ENCODE measurements around the gene CROCC2.

DNA sequence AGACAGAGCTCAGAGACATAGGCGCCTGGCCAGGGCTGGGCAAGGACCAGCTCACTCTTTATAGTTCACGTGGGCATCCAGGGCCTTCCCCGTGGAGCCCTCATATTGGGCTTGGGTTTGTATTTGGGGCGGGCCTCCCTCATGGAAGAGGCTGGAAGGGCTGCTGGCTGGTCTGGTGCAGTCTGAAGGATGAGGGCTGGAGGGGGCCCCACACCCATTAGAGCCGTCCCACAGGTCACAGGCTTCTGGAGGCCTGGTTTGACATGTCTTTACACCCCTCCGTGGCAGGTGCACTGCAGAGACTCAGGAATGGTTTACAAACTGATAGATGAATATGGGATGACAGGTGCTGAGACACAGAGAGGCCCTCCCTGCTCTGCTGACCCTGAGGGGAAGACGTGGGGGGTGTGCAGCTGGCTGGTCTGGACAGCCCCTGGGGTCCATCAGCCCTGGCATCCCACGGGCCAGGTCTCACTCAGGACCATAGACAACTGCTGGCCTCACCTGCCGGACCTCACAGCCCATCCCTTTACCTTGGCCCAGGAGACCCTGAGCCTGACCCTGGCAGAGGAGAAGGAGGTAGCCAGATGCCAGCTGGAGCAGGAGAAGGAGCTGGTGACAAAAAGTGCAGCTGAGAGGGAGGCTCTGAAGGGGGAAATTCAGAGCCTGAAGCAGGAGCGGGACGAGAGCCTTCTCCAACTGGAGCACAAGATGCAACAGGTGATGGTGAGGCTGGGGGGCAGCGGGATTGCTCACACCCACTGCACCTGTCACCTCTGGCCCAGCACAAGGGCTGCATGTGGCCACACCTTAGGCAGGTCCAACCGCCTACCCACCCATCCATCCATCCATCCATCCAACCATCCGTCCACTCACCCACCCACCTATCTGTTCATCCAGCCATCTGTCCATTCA, 43.9 kb downstream of the CROCC2 start:
- TF ChIP-seq, protein P1, sequence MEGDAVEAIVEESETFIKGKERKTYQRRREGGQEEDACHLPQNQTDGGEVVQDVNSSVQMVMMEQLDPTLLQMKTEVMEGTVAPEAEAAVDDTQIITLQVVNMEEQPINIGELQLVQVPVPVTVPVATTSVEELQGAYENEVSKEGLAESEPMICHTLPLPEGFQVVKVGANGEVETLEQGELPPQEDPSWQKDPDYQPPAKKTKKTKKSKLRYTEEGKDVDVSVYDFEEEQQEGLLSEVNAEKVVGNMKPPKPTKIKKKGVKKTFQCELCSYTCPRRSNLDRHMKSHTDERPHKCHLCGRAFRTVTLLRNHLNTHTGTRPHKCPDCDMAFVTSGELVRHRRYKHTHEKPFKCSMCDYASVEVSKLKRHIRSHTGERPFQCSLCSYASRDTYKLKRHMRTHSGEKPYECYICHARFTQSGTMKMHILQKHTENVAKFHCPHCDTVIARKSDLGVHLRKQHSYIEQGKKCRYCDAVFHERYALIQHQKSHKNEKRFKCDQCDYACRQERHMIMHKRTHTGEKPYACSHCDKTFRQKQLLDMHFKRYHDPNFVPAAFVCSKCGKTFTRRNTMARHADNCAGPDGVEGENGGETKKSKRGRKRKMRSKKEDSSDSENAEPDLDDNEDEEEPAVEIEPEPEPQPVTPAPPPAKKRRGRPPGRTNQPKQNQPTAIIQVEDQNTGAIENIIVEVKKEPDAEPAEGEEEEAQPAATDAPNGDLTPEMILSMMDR (IDR thresholded peaks at IDR 0.05), result no peak
- TF ChIP-seq POLR2A (IDR thresholded peaks at IDR 0.05), result no peak
